Adrenal gland (tissue), 5 donors: ENCODE results near the gene ITIH4.

ENCODE experiments used
- CTCF ChIP-seq, 6 experiments: fragments of 450-650 bp in 4 of 6; fragments of 200-600 bp in 2 of 6; sonication (generic) in 1 of 6; IDR thresholded peaks; 1 replicate in 5 of 6; 2 replicates in 1 of 6; pipeline versions ENCODE4 v1.5.1 to v1.8.0; 2016 to 2021; ENCODE audit warnings: antibody characterized with exemption in 6 of 6, mild to moderate bottlenecking in 2 of 6, moderate library complexity in 1 of 6
- POLR2A ChIP-seq, 2 donors: fragments of 450-650 bp; IDR thresholded peaks; one replicate each; pipeline ENCODE4 v1.6.1; 2017; ENCODE audit warnings: antibody characterized with exemption in 2 of 2, mild to moderate bottlenecking in 2 of 2, moderate library complexity in 1 of 2
- donor health status: DM: no; HTN: no; CAD: no.

DNA sequence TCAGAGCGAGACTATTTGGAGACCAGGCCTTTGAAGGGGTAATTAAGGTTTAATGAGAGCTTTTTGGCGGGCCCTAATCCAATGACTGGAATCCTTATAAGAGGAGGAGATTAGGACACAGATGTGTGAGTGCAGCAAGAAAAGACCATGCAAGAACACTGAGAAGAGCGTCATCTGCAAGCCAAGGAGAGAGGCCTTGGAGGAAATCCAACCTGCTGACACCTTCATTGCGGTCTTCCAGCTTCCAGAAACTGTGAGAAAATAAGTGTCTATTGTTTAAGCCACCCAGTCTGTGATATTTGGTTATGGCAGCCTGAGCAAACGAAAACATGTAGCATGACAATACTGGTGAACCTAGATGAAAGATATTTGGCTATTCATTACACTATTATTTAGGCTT lies 27.4 kb upstream of the ITIH4 start:
- TF ChIP-seq CTCF (IDR thresholded peaks at IDR 0.05) (no peak), POLR2A (IDR thresholded peaks at IDR 0.05) (no peak)
